Stimulated activated CD4-positive, alpha-beta T cell treated with anti-CD3 and anti-CD28 coated beads, Interleukin-15, amount 100 ng/mL, for 48 hours (primary cell): ENCODE measurements around the gene PPARD.
A peak's percentile ranks its signal among the peaks of the same experiment; 100 is the strongest.
"Not testable (repeated sequence)": the region's sequence is repeated elsewhere in the genome, so short reads cannot be mapped to it uniquely, and the experiment has no call there.

Experiments
- DNase-seq, 2 donors: peaks; one replicate each; pipeline ENCODE4 v3.0.0-alpha.2; 2020; ENCODE audit warnings: low read depth in 2 of 2

PPARD gene

GRCh38 chr6:35312076-35312800 is 30.1 kb upstream of the PPARD start:
- no peak for DNase-seq

- DNase-seq: no peak
Observed at GRCh38 chr6:35312807-35313206, 29.6 kb upstream of the PPARD start.

- no peak for DNase-seq
Observed at GRCh38 chr6:35317483-35318195, 24.7 kb upstream of the PPARD start.

- DNase-seq: no peak
Observed at GRCh38 chr6:35318196-35319171, 23.9 kb upstream of the PPARD start.

GRCh38 chr6:35319346-35320030 is 22.9 kb upstream of the PPARD start:
- DNase-seq: no peak

GRCh38 chr6:35320031-35320410 is 22.3 kb upstream of the PPARD start:
- DNase-seq: no peak

- DNase-seq: no peak
Observed at GRCh38 chr6:35321091-35321490, 21.3 kb upstream of the PPARD start.

GRCh38 chr6:35327349-35328027 is 14.9 kb upstream of the PPARD start:
- DNase-seq: peak; percentile 52 to 64

GRCh38 chr6:35328108-35328723 is 14.1 kb upstream of the PPARD start:
- DNase-seq: no peak

GRCh38 chr6:35328965-35329364 is 13.4 kb upstream of the PPARD start:
- DNase-seq: not testable (repeated sequence)

GRCh38 chr6:35330541-35331119 is 11.7 kb upstream of the PPARD start:
- no peak for DNase-seq

GRCh38 chr6:35332074-35332887 is 10.1 kb upstream of the PPARD start:
- peak; percentile 31 to 56 for DNase-seq

GRCh38 chr6:35341557-35341956 is 801 bp upstream of the PPARD start:
- DNase-seq: no peak

GRCh38 chr6:35343092-35343834 is 905 bp downstream of the PPARD start:
- no peak for DNase-seq

GRCh38 chr6:35343835-35344550 is 1.6 kb downstream of the PPARD start:
- DNase-seq: no peak

- DNase-seq: no peak
Observed at GRCh38 chr6:35351422-35351821, 9.1 kb downstream of the PPARD start.

- no peak for DNase-seq
Observed at GRCh38 chr6:35352735-35353134, 10.4 kb downstream of the PPARD start.
